HCT116 (cell line): ENCODE measurements around the gene MFAP1. TPM values are rescaled to one million over a fixed set of nuclear protein-coding genes. Genes with fewer than 3 reads are reported as not detected.

ENCODE experiments used
- ATAC-seq: fragments of 200-7000 bp; cut with Tn5 transposase; 2 replicates; pipeline ENCODE4 v1.9.1; 2020; ENCODE audit warnings: mild to moderate bottlenecking, moderate library complexity
- BruUV-seq: library from RNA; stranded (reverse); fragments of 400-500 nt; replicated peaks from 2 replicates; lab custom pipeline; 2021; lab: Mats Ljungman, UMichigan
- CTCF ChIA-PET: fragments of 300-600 bp; sonication (Branson Sonifier 250); formaldehyde crosslinking; loops from one replicate; lab custom pipeline; 2021; ENCODE audit warnings: antibody characterized with exemption; lab: Charles Lee
- POLR2A ChIA-PET: fragments of 300-600, 350-600 bp; sonication (Branson Sonifier 250); formaldehyde crosslinking; loops from one replicate; lab custom pipeline; 2021; ENCODE audit warnings: antibody characterized with exemption; lab: Charles Lee
- RAD21 ChIA-PET, 2 experiments: fragments of 300-600 bp; sonication (Branson Sonifier 250); formaldehyde crosslinking; loops; one replicate each; lab custom pipeline; 2023; ENCODE audit warnings: low total read pairs in 2 of 2; ENCODE audit not compliant: uncharacterized antibody in 2 of 2, unreplicated experiment in 2 of 2, low non-redundant PET in 1 of 2; lab: Charles Lee
- DNase-seq: peaks from one replicate; pipeline ENCODE4 v3.0.0-alpha.2; 2010; ENCODE audit warnings: low read depth, low spot score
- H2AFZ ChIP-seq: fragments of 200-600 bp; shearing (Covaris generic), sonication (generic); 2 replicates; pipeline ENCODE4 v1.6.1; 2017; ENCODE audit warnings: low read depth, mixed run types, mixed read lengths, antibody characterized with exemption, low read length; ENCODE audit not compliant: poor library complexity, severe bottlenecking
- H3K27ac ChIP-seq: 2 replicates; pipeline ENCODE4 v1.5.1; 2012; ENCODE audit warnings: low read depth, low read length
- H3K27me3 ChIP-seq: fragments of 200-600 bp; sonication (generic); 2 replicates; pipeline ENCODE4 v1.6.1; 2016; ENCODE audit warnings: mixed run types, low read length, mixed read lengths; ENCODE audit not compliant: insufficient read depth
- H3K36me3 ChIP-seq, 2 experiments: fragments of 200-500 bp in 1 of 2; fragments of 200-600 bp in 1 of 2; sonication (Bioruptor generic) in 1 of 2; sonication (generic) in 1 of 2; 2 replicates each; pipeline versions ENCODE4 v1.5.1 to v1.6.1; 2014 to 2016; ENCODE audit warnings: low read length in 2 of 2, inconsistent platforms in 1 of 2, mixed read lengths in 1 of 2, mixed run types in 1 of 2; ENCODE audit not compliant: insufficient read depth in 2 of 2, control insufficient read depth in 1 of 2
- H3K4me1 ChIP-seq, 2 experiments: fragments of 200-600 bp in 1 of 2; sonication (generic) in 1 of 2; 2 replicates each; pipeline versions ENCODE4 v1.5.1 to v1.6.1; 2012 to 2017; ENCODE audit warnings: low read length in 2 of 2, inconsistent platforms in 1 of 2, mild to moderate bottlenecking in 1 of 2, mixed read lengths in 1 of 2, mixed run types in 1 of 2, moderate library complexity in 1 of 2; ENCODE audit not compliant: insufficient read depth in 2 of 2, control insufficient read depth in 1 of 2
- H3K4me2 ChIP-seq: fragments of 200-600 bp; sonication (generic); 2 replicates; pipeline ENCODE4 v1.6.1; 2017; ENCODE audit warnings: mixed run types, low read length, mixed read lengths
- H3K4me3 ChIP-seq, 2 experiments: fragments of 200-600 bp in 1 of 2; sonication (generic) in 1 of 2; replicated peaks in 1 of 2; 2 replicates each; pipeline ENCODE4 v1.5.1; 2011 to 2016; ENCODE audit warnings: low read length in 2 of 2, control low read depth in 1 of 2, low read depth in 1 of 2, mild to moderate bottlenecking in 1 of 2, mixed read lengths in 1 of 2, mixed run types in 1 of 2
- H3K79me2 ChIP-seq: fragments of 200-600 bp; sonication (generic); 2 replicates; pipeline ENCODE4 v1.6.1; 2017; ENCODE audit warnings: mild to moderate bottlenecking, mixed run types, low read length, moderate library complexity, mixed read lengths; ENCODE audit not compliant: insufficient read depth
- H3K9ac ChIP-seq: fragments of 200-600 bp; sonication (generic); 2 replicates; pipeline ENCODE4 v1.6.1; 2016; ENCODE audit warnings: low read length, mixed read lengths
- H3K9me2 ChIP-seq: fragments of 200-600 bp; sonication (generic), shearing (Covaris generic); 2 replicates; pipeline ENCODE4 v1.6.1; 2017; ENCODE audit warnings: mixed run types, mild to moderate bottlenecking, moderate library complexity; ENCODE audit not compliant: insufficient read depth
- H3K9me3 ChIP-seq, 2 experiments: fragments of 200-500 bp in 1 of 2; fragments of 200-600 bp in 1 of 2; sonication (Bioruptor generic) in 1 of 2; sonication (generic) in 1 of 2; 2 replicates each; pipeline ENCODE4 v1.6.1; 2014 to 2017; ENCODE audit warnings: low read length in 2 of 2, mixed read lengths in 2 of 2, inconsistent platforms in 1 of 2, low read depth in 1 of 2, mild to moderate bottlenecking in 1 of 2, mixed run types in 1 of 2, moderate library complexity in 1 of 2; ENCODE audit not compliant: control insufficient read depth in 1 of 2, insufficient read depth in 1 of 2
- H4K20me1 ChIP-seq: fragments of 200-600 bp; sonication (generic), shearing (Covaris generic); 2 replicates; pipeline ENCODE4 v1.6.1; 2017; ENCODE audit warnings: mixed run types, mild to moderate bottlenecking, moderate library complexity; ENCODE audit not compliant: insufficient read depth
- CBX3 ChIP-seq: IDR thresholded peaks from 2 replicates; pipeline ENCODE4 v1.6.1; 2012; ENCODE audit warnings: low read depth
- ELF1 ChIP-seq: IDR thresholded peaks from 2 replicates; pipeline ENCODE4 v1.6.1; 2012; ENCODE audit warnings: low read depth, borderline replicate concordance
- EZH2 ChIP-seq: fragments of 200-600 bp; sonication (generic); IDR thresholded peaks from 2 replicates; pipeline ENCODE4 v1.6.1; 2017; ENCODE audit warnings: antibody characterized with exemption, mixed run types
- EZH2phosphoT487 ChIP-seq: fragments of 200-600 bp; IDR thresholded peaks from 2 replicates; pipeline ENCODE4 v1.6.1; 2018; ENCODE audit warnings: antibody characterized with exemption, borderline replicate concordance
- FOSL1 ChIP-seq: IDR thresholded peaks from 2 replicates; pipeline ENCODE4 v1.6.1; 2012; ENCODE audit warnings: low read depth
- POLR2A ChIP-seq: IDR thresholded peaks from 2 replicates; pipeline ENCODE4 v1.7.0; 2011; ENCODE audit warnings: borderline replicate concordance; ENCODE audit not compliant: insufficient read depth, insufficient read length; ENCODE audit errors: extremely low read depth
- POLR2AphosphoS5 ChIP-seq: IDR thresholded peaks from 2 replicates; pipeline ENCODE4 v1.6.1; 2011; ENCODE audit warnings: mild to moderate bottlenecking, low read depth, low read length, moderate library complexity
- RAD21 ChIP-seq: IDR thresholded peaks from 2 replicates; pipeline ENCODE4 v1.6.1; 2012; ENCODE audit warnings: low read depth, mild to moderate bottlenecking
- SIN3A ChIP-seq: IDR thresholded peaks from 2 replicates; pipeline ENCODE4 v1.6.1; 2012; ENCODE audit warnings: low read depth
- ZNF274 ChIP-seq: fragments of 200-500 bp; sonication (Bioruptor generic); IDR thresholded peaks from 2 replicates; pipeline ENCODE4 v1.6.1; 2014; ENCODE audit warnings: mild to moderate bottlenecking, low read depth, low read length, inconsistent platforms
- intact Hi-C: fragments of 100-400 bp; cut with micrococcal nuclease; formaldehyde crosslinking; loops from 2 replicates; pipeline ENCODE4 v1.10.0; 2022
- total RNA-seq: library from RNA; stranded (reverse); gene quantifications from one replicate; pipeline ENCODE4 v1.2.1, GENCODE V29; 2021; ENCODE audit not compliant: unreplicated experiment
- TF ChIP-seq, protein P1 (sequence below): IDR thresholded peaks from 2 replicates; pipeline ENCODE4 v1.6.1; 2012; ENCODE audit warnings: low read depth
- TF ChIP-seq, protein P2 (sequence below): IDR thresholded peaks from 2 replicates; pipeline ENCODE4 v1.6.1; 2011; ENCODE audit warnings: mild to moderate bottlenecking, low read length, moderate library complexity; ENCODE audit not compliant: insufficient replicate concordance; ENCODE audit errors: extremely low read depth
- TF ChIP-seq, protein P3 (sequence below), 3 experiments: fragments of 200-600 bp in 1 of 3; sonication (generic) in 1 of 3; IDR thresholded peaks in 2 of 3; conservative IDR thresholded peaks in 1 of 3; 2 replicates each; pipeline ENCODE4 v1.5.1; 2012 to 2017; ENCODE audit warnings: low read depth in 2 of 3, low read length in 2 of 3, antibody characterized with exemption in 1 of 3, borderline replicate concordance in 1 of 3, control low read depth in 1 of 3, mild to moderate bottlenecking in 1 of 3, mixed read lengths in 1 of 3, mixed run types in 1 of 3, moderate library complexity in 1 of 3; ENCODE audit not compliant: insufficient read depth in 1 of 3
- TF ChIP-seq, protein P4 (sequence below): IDR thresholded peaks from 2 replicates; pipeline ENCODE4 v1.6.1; 2012

Gene MFAP1
- total RNA-seq, 1 experiment from 2014 or later, result 32.7 TPM

DNA sequence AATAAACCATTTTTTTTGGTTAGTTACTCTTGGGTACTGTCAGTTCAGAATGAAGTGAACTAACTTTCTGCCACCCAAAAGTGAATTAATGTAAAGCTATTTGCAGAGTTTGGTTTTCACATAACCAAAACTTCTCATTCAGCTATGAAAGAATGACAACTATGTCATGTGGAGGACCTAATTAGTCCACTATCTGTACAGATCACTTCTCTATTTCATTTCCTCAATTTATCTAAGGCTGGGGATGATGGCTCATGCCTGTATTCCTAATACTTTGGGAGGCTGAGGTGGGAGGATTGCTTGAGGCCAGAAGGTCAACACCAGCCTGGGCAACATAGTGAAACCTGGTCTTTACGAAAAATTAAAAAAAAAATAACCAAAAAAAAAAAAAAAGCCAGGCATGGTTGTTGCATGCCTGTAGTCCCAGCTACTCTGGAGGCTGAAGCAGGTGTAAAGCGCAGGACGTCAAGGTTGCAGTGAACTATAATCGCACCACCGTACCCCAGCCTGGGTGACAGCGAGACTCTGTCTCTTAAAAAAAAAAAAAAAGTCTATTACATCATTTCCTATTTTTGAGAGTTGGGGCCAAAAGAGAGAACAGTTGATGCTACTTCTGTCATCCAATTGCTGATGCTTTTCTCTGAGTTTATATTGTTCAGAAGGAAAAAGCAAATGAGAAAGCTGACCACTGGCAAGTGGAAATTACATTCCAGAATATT, 15.4 kb downstream of the MFAP1 start:
- ChIA-PET RAD21 (no interaction called here), CTCF (no interaction called here), POLR2A (no interaction called here)
- peaks cover 71 to 73% of the 10 kb centered on the region in 2 experiments for H3K36me3 ChIP-seq
- intact Hi-C loops, result no loop called here
- no peaks in the 10 kb centered on the region for H3K9me2 ChIP-seq
- DNase-seq, result no peak
- H3K4me1 ChIP-seq, result no peaks in the 10 kb centered on the region
- H4K20me1 ChIP-seq, result no peaks in the 10 kb centered on the region
- no peak for ATAC-seq
- no peak overlapping the region for H3K27ac ChIP-seq
- BruUV-seq, result no TSS peak
- no peak overlapping the region for H3K9ac ChIP-seq
- no peak overlapping the region for H3K4me3 ChIP-seq
- H3K4me2 ChIP-seq, result no peak overlapping the region
- no peak for TF ChIP-seq SIN3A
- TF ChIP-seq RAD21, result no peak
- no peak for TF ChIP-seq FOSL1
- no peak for TF ChIP-seq EZH2
- no peak for TF ChIP-seq POLR2AphosphoS5
- TF ChIP-seq, protein P1, sequence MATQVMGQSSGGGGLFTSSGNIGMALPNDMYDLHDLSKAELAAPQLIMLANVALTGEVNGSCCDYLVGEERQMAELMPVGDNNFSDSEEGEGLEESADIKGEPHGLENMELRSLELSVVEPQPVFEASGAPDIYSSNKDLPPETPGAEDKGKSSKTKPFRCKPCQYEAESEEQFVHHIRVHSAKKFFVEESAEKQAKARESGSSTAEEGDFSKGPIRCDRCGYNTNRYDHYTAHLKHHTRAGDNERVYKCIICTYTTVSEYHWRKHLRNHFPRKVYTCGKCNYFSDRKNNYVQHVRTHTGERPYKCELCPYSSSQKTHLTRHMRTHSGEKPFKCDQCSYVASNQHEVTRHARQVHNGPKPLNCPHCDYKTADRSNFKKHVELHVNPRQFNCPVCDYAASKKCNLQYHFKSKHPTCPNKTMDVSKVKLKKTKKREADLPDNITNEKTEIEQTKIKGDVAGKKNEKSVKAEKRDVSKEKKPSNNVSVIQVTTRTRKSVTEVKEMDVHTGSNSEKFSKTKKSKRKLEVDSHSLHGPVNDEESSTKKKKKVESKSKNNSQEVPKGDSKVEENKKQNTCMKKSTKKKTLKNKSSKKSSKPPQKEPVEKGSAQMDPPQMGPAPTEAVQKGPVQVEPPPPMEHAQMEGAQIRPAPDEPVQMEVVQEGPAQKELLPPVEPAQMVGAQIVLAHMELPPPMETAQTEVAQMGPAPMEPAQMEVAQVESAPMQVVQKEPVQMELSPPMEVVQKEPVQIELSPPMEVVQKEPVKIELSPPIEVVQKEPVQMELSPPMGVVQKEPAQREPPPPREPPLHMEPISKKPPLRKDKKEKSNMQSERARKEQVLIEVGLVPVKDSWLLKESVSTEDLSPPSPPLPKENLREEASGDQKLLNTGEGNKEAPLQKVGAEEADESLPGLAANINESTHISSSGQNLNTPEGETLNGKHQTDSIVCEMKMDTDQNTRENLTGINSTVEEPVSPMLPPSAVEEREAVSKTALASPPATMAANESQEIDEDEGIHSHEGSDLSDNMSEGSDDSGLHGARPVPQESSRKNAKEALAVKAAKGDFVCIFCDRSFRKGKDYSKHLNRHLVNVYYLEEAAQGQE, result no peak
- TF ChIP-seq ZNF274, result no peak
- TF ChIP-seq POLR2A, result no peak
- TF ChIP-seq, protein P2, sequence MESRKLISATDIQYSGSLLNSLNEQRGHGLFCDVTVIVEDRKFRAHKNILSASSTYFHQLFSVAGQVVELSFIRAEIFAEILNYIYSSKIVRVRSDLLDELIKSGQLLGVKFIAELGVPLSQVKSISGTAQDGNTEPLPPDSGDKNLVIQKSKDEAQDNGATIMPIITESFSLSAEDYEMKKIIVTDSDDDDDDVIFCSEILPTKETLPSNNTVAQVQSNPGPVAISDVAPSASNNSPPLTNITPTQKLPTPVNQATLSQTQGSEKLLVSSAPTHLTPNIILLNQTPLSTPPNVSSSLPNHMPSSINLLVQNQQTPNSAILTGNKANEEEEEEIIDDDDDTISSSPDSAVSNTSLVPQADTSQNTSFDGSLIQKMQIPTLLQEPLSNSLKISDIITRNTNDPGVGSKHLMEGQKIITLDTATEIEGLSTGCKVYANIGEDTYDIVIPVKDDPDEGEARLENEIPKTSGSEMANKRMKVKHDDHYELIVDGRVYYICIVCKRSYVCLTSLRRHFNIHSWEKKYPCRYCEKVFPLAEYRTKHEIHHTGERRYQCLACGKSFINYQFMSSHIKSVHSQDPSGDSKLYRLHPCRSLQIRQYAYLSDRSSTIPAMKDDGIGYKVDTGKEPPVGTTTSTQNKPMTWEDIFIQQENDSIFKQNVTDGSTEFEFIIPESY, result no peak
- TF ChIP-seq, protein P3, sequence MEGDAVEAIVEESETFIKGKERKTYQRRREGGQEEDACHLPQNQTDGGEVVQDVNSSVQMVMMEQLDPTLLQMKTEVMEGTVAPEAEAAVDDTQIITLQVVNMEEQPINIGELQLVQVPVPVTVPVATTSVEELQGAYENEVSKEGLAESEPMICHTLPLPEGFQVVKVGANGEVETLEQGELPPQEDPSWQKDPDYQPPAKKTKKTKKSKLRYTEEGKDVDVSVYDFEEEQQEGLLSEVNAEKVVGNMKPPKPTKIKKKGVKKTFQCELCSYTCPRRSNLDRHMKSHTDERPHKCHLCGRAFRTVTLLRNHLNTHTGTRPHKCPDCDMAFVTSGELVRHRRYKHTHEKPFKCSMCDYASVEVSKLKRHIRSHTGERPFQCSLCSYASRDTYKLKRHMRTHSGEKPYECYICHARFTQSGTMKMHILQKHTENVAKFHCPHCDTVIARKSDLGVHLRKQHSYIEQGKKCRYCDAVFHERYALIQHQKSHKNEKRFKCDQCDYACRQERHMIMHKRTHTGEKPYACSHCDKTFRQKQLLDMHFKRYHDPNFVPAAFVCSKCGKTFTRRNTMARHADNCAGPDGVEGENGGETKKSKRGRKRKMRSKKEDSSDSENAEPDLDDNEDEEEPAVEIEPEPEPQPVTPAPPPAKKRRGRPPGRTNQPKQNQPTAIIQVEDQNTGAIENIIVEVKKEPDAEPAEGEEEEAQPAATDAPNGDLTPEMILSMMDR (IDR thresholded peaks at IDR 0.05 in 2 of 3, conservative IDR thresholded peaks at IDR 0.05 in 1 of 3; ENCODE audit: borderline replicate concordance in 1 of 3, insufficient read depth in 1 of 3, low read depth in 2 of 3, low read length in 2 of 3), result no peak
- no peak for TF ChIP-seq ELF1
- TF ChIP-seq, protein P4, sequence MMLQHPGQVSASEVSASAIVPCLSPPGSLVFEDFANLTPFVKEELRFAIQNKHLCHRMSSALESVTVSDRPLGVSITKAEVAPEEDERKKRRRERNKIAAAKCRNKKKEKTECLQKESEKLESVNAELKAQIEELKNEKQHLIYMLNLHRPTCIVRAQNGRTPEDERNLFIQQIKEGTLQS, result no peak
- no peak for TF ChIP-seq EZH2phosphoT487
- no peak for TF ChIP-seq CBX3
- H3K79me2 ChIP-seq, result no peaks in the 10 kb centered on the region
- no peak overlapping the region for H2AFZ ChIP-seq
- H3K9me3 ChIP-seq, result no peaks in the 10 kb centered on the region
- H3K27me3 ChIP-seq, result no peaks in the 10 kb centered on the region
